ENCODE measurements around the gene PCDH9.

Gene PCDH9

GRCh38 chr13:66879988-66880387, 350.1 kb downstream of the PCDH9 start:
- Histone ChIP-seq H2BK120ac (ENCODE audit: low read depth, low read length) (no peak overlapping the region), H3K79me1 (ENCODE audit: low read length) (no peaks in the 10 kb centered on the region), H3K23ac (ENCODE audit: low read length) (no peak overlapping the region), H4K8ac (ENCODE audit: low read depth, low read length) (no peak overlapping the region), H3K4me1 (ENCODE audit: control insufficient read depth, low read depth, low read length) (no peaks in the 10 kb centered on the region), H3K36me3 (ENCODE audit: control insufficient read depth, insufficient read depth, low read length) (no peaks in the 10 kb centered on the region), H3K18ac (ENCODE audit: low read length) (no peak overlapping the region), H2AK5ac (ENCODE audit: low read length) (no peak overlapping the region), H3K27me3 (ENCODE audit: insufficient read depth, low read length, poor library complexity) (no peaks in the 10 kb centered on the region), H4K5ac (ENCODE audit: low read length) (no peak overlapping the region), H3K9ac (ENCODE audit: low read length) (no peak overlapping the region), H3K27ac (ENCODE audit: low read depth, low read length) (no peak overlapping the region), H2BK15ac (replicated peaks; ENCODE audit: low read depth) (no peak overlapping the region), H3K56ac (ENCODE audit: low read length) (no peak overlapping the region), H3K4ac (ENCODE audit: low read depth, low read length) (no peak overlapping the region), H2BK5ac (ENCODE audit: low read length) (no peak overlapping the region), H3K79me2 (ENCODE audit: control insufficient read depth, insufficient read depth, low read length) (no peaks in the 10 kb centered on the region), H3K4me2 (ENCODE audit: low read length) (no peak overlapping the region), H3K4me3 (ENCODE audit: low read length) (no peak overlapping the region)
- WGBS (ENCODE audit: extremely low coverage, insufficient coverage, low lambda C conversion rate) = no CpG with 5 or more reads among the region's 1 CpG
- DNase-seq = no peak

DNA sequence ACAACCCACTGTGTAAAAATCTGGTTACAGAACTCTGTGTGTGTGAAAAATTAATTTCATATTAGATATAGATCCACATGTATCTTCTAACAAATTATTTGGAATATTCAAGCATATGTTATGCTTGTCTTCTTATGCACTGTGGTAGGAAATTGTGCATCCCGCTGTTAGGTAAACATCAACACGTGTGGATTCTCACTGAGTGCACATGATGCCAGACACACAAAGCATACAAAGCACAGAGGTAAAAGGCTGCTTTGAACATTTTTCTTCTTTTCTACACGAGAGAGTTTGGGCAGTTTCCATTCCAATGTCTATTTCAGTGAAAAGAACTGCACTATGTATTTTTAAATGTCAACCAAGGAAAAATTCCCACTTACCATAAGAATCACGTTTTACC, 354.9 kb downstream of the PCDH9 start:
- H3K18ac ChIP-seq (ENCODE audit: low read length) = no peak overlapping the region
- no peak overlapping the region for H3K9ac ChIP-seq (ENCODE audit: low read length)
- no peak overlapping the region for H3K27ac ChIP-seq (ENCODE audit: low read depth, low read length)
- no peak overlapping the region for H2AK5ac ChIP-seq (ENCODE audit: low read length)
- H4K8ac ChIP-seq (ENCODE audit: low read depth, low read length) = no peak overlapping the region
- no peak overlapping the region for H3K4me3 ChIP-seq (ENCODE audit: low read length)
- no CpG with 5 or more reads among the region's 4 CpGs for WGBS (ENCODE audit: extremely low coverage, insufficient coverage, low lambda C conversion rate)
- H2BK120ac ChIP-seq (ENCODE audit: low read depth, low read length) = no peak overlapping the region
- no peak overlapping the region for H3K4me2 ChIP-seq (ENCODE audit: low read length)
- H3K23ac ChIP-seq (ENCODE audit: low read length) = no peak overlapping the region
- no peak for DNase-seq
- no peaks in the 10 kb centered on the region for H3K79me2 ChIP-seq (ENCODE audit: control insufficient read depth, insufficient read depth, low read length)
- no peak overlapping the region for H4K5ac ChIP-seq (ENCODE audit: low read length)
- no peaks in the 10 kb centered on the region for H3K27me3 ChIP-seq (ENCODE audit: insufficient read depth, low read length, poor library complexity)
- H2BK15ac ChIP-seq (replicated peaks; ENCODE audit: low read depth) = no peak overlapping the region
- H3K56ac ChIP-seq (ENCODE audit: low read length) = no peak overlapping the region
- H3K4me1 ChIP-seq (ENCODE audit: control insufficient read depth, low read depth, low read length) = no peaks in the 10 kb centered on the region
- H3K4ac ChIP-seq (ENCODE audit: low read depth, low read length) = no peak overlapping the region
- no peak overlapping the region for H2BK5ac ChIP-seq (ENCODE audit: low read length)
- H3K79me1 ChIP-seq (ENCODE audit: low read length) = no peaks in the 10 kb centered on the region
- H3K36me3 ChIP-seq (ENCODE audit: control insufficient read depth, insufficient read depth, low read length) = no peaks in the 10 kb centered on the region

DNA sequence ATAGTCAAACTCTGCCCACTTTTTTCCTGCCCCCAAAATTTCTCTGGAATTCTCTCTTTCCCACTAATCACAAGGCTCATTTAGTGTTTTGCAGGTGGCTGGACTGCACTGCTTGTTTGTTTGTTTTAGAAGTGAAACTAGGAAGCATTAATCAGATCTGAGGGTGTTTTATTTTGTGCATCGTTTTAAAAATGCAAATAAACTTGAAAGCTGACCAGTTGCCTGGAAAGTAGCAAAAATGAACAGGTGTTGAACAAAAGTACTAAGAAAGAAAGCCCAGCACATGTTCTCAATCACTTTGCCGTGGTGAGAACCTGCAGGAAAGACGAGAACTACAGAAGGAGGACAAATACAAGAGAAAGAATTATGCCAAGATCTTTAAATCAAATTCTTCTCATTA, 365.5 kb downstream of the PCDH9 start:
- Histone ChIP-seq H3K27ac (ENCODE audit: low read depth, low read length) (no peak overlapping the region), H3K4me3 (ENCODE audit: low read length) (no peak overlapping the region), H3K18ac (ENCODE audit: low read length) (no peak overlapping the region), H4K5ac (ENCODE audit: low read length) (no peak overlapping the region), H3K9ac (ENCODE audit: low read length) (no peak overlapping the region), H3K79me2 (ENCODE audit: control insufficient read depth, insufficient read depth, low read length) (no peaks in the 10 kb centered on the region), H4K8ac (ENCODE audit: low read depth, low read length) (no peak overlapping the region), H3K4me1 (ENCODE audit: control insufficient read depth, low read depth, low read length) (peaks cover 6% of the 10 kb centered on the region), H3K23ac (ENCODE audit: low read length) (no peak overlapping the region), H3K4ac (ENCODE audit: low read depth, low read length) (no peak overlapping the region), H2BK15ac (replicated peaks; ENCODE audit: low read depth) (no peak overlapping the region), H2AK5ac (ENCODE audit: low read length) (no peak overlapping the region), H3K56ac (ENCODE audit: low read length) (no peak overlapping the region), H3K36me3 (ENCODE audit: control insufficient read depth, insufficient read depth, low read length) (no peaks in the 10 kb centered on the region), H2BK120ac (ENCODE audit: low read depth, low read length) (no peak overlapping the region), H3K79me1 (ENCODE audit: low read length) (no peaks in the 10 kb centered on the region), H3K4me2 (ENCODE audit: low read length) (no peak overlapping the region), H2BK5ac (ENCODE audit: low read length) (no peak overlapping the region), H3K27me3 (ENCODE audit: insufficient read depth, low read length, poor library complexity) (no peaks in the 10 kb centered on the region)
- WGBS (ENCODE audit: extremely low coverage, insufficient coverage, low lambda C conversion rate) = no CpG with 5 or more reads among the region's 3 CpGs
- DNase-seq = no peak

DNA sequence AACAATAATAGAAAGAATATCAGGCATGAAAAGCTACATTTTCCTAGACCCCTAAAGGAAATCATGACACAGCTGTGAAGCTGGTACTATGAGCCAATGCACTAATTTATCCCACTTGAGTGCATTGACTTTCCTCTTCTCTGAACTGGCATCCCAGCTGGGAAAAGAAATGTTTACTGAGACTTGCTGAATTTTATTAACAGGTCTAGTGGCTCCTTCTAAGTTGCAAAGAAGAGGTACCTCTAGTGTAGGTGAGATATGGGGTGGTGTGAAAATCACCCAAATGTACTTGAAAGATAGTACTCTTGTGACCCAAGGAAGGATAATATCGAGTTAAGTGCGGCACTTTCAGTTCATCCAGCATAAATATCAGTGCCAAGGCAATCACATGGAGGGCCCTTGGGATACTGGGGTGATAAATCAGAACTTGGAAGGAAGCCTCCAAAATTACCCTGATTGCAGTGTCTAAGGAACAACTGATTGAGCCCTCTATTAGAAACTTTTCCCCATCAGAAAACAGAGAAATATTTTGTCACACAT, 369.2 kb downstream of the PCDH9 start:
- Histone ChIP-seq H3K79me2 (ENCODE audit: control insufficient read depth, insufficient read depth, low read length) (no peaks in the 10 kb centered on the region), H3K4me1 (ENCODE audit: control insufficient read depth, low read depth, low read length) (peaks cover 6% of the 10 kb centered on the region), H3K23ac (ENCODE audit: low read length) (no peak overlapping the region), H3K56ac (ENCODE audit: low read length) (no peak overlapping the region), H2BK120ac (ENCODE audit: low read depth, low read length) (no peak overlapping the region), H3K9ac (ENCODE audit: low read length) (no peak overlapping the region), H4K5ac (ENCODE audit: low read length) (no peak overlapping the region), H2BK15ac (replicated peaks; ENCODE audit: low read depth) (no peak overlapping the region), H3K4me2 (ENCODE audit: low read length) (no peak overlapping the region), H3K36me3 (ENCODE audit: control insufficient read depth, insufficient read depth, low read length) (no peaks in the 10 kb centered on the region), H3K4me3 (ENCODE audit: low read length) (no peak overlapping the region), H3K18ac (ENCODE audit: low read length) (no peak overlapping the region), H3K79me1 (ENCODE audit: low read length) (no peaks in the 10 kb centered on the region), H2AK5ac (ENCODE audit: low read length) (no peak overlapping the region), H2BK5ac (ENCODE audit: low read length) (no peak overlapping the region), H3K27me3 (ENCODE audit: insufficient read depth, low read length, poor library complexity) (no peaks in the 10 kb centered on the region), H4K8ac (ENCODE audit: low read depth, low read length) (no peak overlapping the region), H3K27ac (ENCODE audit: low read depth, low read length) (no peak overlapping the region), H3K4ac (ENCODE audit: low read depth, low read length) (no peak overlapping the region)
- WGBS (ENCODE audit: extremely low coverage, insufficient coverage, low lambda C conversion rate) = no CpG with 5 or more reads among the region's 2 CpGs
- no peak for DNase-seq

DNA sequence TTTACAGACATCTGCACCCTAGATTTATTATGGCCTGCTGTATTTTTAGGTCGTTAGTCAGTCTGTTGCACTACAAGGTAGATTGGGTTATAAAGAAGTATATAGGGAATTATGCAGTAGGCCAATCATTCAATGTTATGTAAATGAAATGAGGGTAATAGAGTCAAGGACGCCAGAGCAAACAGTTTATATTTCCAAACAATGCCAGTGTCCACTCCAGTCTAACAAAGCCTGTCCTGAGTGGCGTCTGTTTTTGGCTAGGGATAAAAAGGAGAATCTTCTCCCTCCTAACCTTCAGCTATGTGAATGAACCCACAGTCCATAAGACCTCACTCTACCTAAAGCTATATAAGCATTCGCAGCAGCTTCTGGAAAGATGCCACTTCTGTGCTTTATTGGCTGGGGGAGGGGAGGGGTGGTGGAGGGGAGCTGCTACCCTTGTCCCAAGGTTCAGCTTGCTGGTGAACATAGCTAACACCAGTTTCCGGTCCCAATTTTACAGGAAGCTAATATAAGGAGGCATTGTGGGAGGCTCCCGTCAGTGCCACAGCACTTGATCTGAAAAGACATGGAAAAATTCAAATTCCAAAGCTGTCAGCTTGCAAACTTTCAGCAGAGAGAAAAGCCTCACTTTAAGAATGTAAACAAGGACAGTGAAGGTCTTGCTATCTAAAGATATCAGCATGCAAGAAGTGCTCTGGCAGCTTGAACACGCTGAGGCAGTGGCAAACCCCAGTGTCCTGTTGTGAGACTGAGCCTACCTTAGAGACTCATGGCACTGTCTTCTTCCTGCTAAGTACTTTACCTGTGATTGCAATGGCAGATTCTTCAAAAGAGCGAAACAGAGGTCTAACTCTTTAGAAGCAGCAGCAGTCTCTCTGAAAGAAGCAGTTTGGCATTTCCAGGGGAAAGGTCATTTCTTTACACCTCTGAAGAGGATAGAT, 369.9 kb downstream of the PCDH9 start:
- no peaks in the 10 kb centered on the region for H3K36me3 ChIP-seq (ENCODE audit: control insufficient read depth, insufficient read depth, low read length)
- no peak overlapping the region for H3K27ac ChIP-seq (ENCODE audit: low read depth, low read length)
- H3K23ac ChIP-seq (ENCODE audit: low read length) = no peak overlapping the region
- H3K4ac ChIP-seq (ENCODE audit: low read depth, low read length) = no peak overlapping the region
- no peak overlapping the region for H2BK5ac ChIP-seq (ENCODE audit: low read length)
- H3K79me2 ChIP-seq (ENCODE audit: control insufficient read depth, insufficient read depth, low read length) = no peaks in the 10 kb centered on the region
- DNase-seq = peak; percentile 67
- no peak overlapping the region for H3K56ac ChIP-seq (ENCODE audit: low read length)
- H3K9ac ChIP-seq (ENCODE audit: low read length) = no peak overlapping the region
- no peaks in the 10 kb centered on the region for H3K79me1 ChIP-seq (ENCODE audit: low read length)
- H4K8ac ChIP-seq (ENCODE audit: low read depth, low read length) = no peak overlapping the region
- peak overlapping the region; percentile 18 for H3K18ac ChIP-seq (ENCODE audit: low read length)
- no CpG with 5 or more reads among the region's 8 CpGs for WGBS (ENCODE audit: extremely low coverage, insufficient coverage, low lambda C conversion rate)
- H3K4me2 ChIP-seq (ENCODE audit: low read length) = no peak overlapping the region
- no peaks in the 10 kb centered on the region for H3K27me3 ChIP-seq (ENCODE audit: insufficient read depth, low read length, poor library complexity)
- H2AK5ac ChIP-seq (ENCODE audit: low read length) = no peak overlapping the region
- no peak overlapping the region for H2BK120ac ChIP-seq (ENCODE audit: low read depth, low read length)
- no peak overlapping the region for H4K5ac ChIP-seq (ENCODE audit: low read length)
- peaks cover 6% of the 10 kb centered on the region for H3K4me1 ChIP-seq (ENCODE audit: control insufficient read depth, low read depth, low read length)
- no peak overlapping the region for H2BK15ac ChIP-seq (replicated peaks; ENCODE audit: low read depth)
- H3K4me3 ChIP-seq (ENCODE audit: low read length) = no peak overlapping the region
